Suprapubic skin (tissue), 4 donors: Measurements from ENCODE around the gene LIN52. TPM values are rescaled to one million over a fixed set of nuclear protein-coding genes. Genes with fewer than 3 reads are reported as not detected.

Experiments
- DNase-seq, 2 donors: peaks; one replicate each; pipeline ENCODE4 v3.0.0-alpha.2; 2019; ENCODE audit warnings: low spot score in 2 of 2
- H3K27ac ChIP-seq: fragments of 200-600 bp; sonication (generic); one replicate; pipeline ENCODE4 v1.5.1; 2019
- H3K27me3 ChIP-seq: fragments of 200-600 bp; sonication (generic); one replicate; pipeline ENCODE4 v1.5.1; 2019
- H3K36me3 ChIP-seq: fragments of 200-600 bp; sonication (generic); one replicate; pipeline ENCODE4 v1.5.1; 2019
- H3K4me1 ChIP-seq: fragments of 200-600 bp; sonication (generic); one replicate; pipeline ENCODE4 v1.5.1; 2019
- H3K4me3 ChIP-seq: fragments of 200-600 bp; sonication (generic); one replicate; pipeline ENCODE4 v1.5.1; 2019; ENCODE audit warnings: mild to moderate bottlenecking
- H3K9me3 ChIP-seq: fragments of 200-600 bp; sonication (generic); one replicate; pipeline ENCODE4 v1.5.1; 2019
- CTCF ChIP-seq, 2 donors: fragments of 200-600 bp in 1 of 2; fragments of 450-650 bp in 1 of 2; sonication (generic) in 1 of 2; IDR thresholded peaks; one replicate each; pipeline ENCODE4 v1.5.1; 2016 to 2019; ENCODE audit warnings: antibody characterized with exemption in 2 of 2, mild to moderate bottlenecking in 1 of 2, moderate library complexity in 1 of 2
- EP300 ChIP-seq: sonication (generic); formaldehyde crosslinking; IDR thresholded peaks from one replicate; pipeline ENCODE4 v1.6.1; 2017; ENCODE audit warnings: antibody characterized with exemption
- POLR2A ChIP-seq, 2 donors: fragments of 450-650 bp; IDR thresholded peaks; one replicate each; pipeline ENCODE4 v1.6.1; 2017; ENCODE audit warnings: antibody characterized with exemption in 2 of 2, mild to moderate bottlenecking in 2 of 2, moderate library complexity in 2 of 2
- POLR2AphosphoS5 ChIP-seq, 3 donors: sonication (generic); formaldehyde crosslinking; IDR thresholded peaks; one replicate each; pipeline ENCODE4 v1.6.1; 2017; ENCODE audit warnings: antibody characterized with exemption in 3 of 3
- WGBS: methylation state at CpG from one replicate; pipeline ENCODE4 v1.1.5; 2018; 5-methylcytosine and 5-hydroxymethylcytosine counted together
- total RNA-seq, 4 donors: library from RNA; depleted of rRNA; stranded (reverse); fragments of >200 nt; gene quantifications; one replicate each; pipeline ENCODE4 v1.1.0, GENCODE V29; 2016

The LIN52 gene
- total RNA-seq, 4 donors from 2014 or later: 3.9 to 7.4 (median 5.2) TPM

DNA sequence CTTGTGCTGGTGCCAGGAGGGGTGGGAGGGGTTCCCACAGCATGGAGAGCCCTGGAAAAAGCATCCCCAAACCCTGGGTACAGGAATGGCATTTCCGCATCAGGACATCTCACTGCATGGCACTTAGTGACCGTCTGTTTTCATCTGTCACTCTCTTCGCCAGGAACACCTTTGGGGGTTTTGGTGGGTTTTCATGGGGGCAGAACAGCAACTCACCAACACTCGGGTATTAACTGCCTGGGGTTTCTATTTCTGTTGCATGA is 158.0 kb downstream of the LIN52 start:
- WGBS: 29% methylated on average over 4 of the region's 4 CpGs
- no peak for DNase-seq
- Histone ChIP-seq H3K9me3 (no peaks in the 10 kb centered on the region), H3K4me3 (no peak overlapping the region), H3K27ac (no peak overlapping the region), H3K4me1 (peaks cover 26% of the 10 kb centered on the region), H3K36me3 (no peaks in the 10 kb centered on the region), H3K27me3 (peaks cover 100% of the 10 kb centered on the region)
- TF ChIP-seq EP300 (no peak), POLR2A (IDR thresholded peaks at IDR 0.05) (no peak), POLR2AphosphoS5 (IDR thresholded peaks at IDR 0.05) (no peak)

GRCh38 chr14:74243051-74243450 is 158.3 kb downstream of the LIN52 start:
- no peak for DNase-seq
- WGBS: 25% methylated on average over 5 of the region's 5 CpGs
- TF ChIP-seq EP300 (no peak), POLR2AphosphoS5 (IDR thresholded peaks at IDR 0.05) (no peak), POLR2A (IDR thresholded peaks at IDR 0.05) (no peak), CTCF (IDR thresholded peaks at IDR 0.05) (no peak)
- H3K27me3 ChIP-seq: peaks cover 97% of the 10 kb centered on the region
- no peaks in the 10 kb centered on the region for H3K36me3 ChIP-seq
- H3K4me3 ChIP-seq: no peak overlapping the region
- peaks cover 26% of the 10 kb centered on the region for H3K4me1 ChIP-seq
- no peak overlapping the region for H3K27ac ChIP-seq
- H3K9me3 ChIP-seq: no peaks in the 10 kb centered on the region

DNA sequence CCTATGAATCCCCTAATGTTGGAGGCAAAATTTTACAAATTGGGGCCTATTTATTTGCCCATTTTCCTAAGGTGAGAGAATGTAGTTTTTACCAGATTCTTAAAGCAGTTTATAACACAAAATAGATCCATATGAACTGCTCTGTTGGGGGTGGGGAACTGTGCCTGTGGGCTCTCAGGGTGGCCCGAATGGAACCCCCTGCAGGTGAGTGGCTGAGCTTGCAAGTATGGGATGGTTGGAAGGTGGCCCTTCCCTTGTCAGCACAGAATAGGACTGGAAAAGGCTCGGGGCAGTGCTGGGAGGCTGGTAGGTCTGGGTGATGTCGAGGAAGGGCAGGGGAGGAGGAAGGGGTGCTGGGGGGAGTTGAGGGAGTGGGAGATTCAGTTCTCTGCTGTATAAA is 159.4 kb downstream of the LIN52 start:
- Histone ChIP-seq H3K36me3 (no peaks in the 10 kb centered on the region), H3K27me3 (peaks cover 86% of the 10 kb centered on the region), H3K4me1 (peaks cover 26% of the 10 kb centered on the region), H3K9me3 (no peaks in the 10 kb centered on the region), H3K27ac (no peak overlapping the region), H3K4me3 (no peak overlapping the region)
- no peak for DNase-seq
- 29% methylated on average over 3 of the region's 3 CpGs for WGBS
- TF ChIP-seq POLR2AphosphoS5 (IDR thresholded peaks at IDR 0.05): no peak
- no peak for TF ChIP-seq CTCF (IDR thresholded peaks at IDR 0.05)
- TF ChIP-seq EP300: no peak
- no peak for TF ChIP-seq POLR2A (IDR thresholded peaks at IDR 0.05)

GRCh38 chr14:74245292-74245691 is 160.5 kb downstream of the LIN52 start:
- Histone ChIP-seq H3K36me3 (no peaks in the 10 kb centered on the region), H3K27ac (no peak overlapping the region), H3K9me3 (no peaks in the 10 kb centered on the region), H3K4me1 (peaks cover 19% of the 10 kb centered on the region), H3K4me3 (no peak overlapping the region), H3K27me3 (peaks cover 75% of the 10 kb centered on the region)
- TF ChIP-seq POLR2AphosphoS5 (IDR thresholded peaks at IDR 0.05): no peak
- no peak for TF ChIP-seq EP300
- no peak for TF ChIP-seq CTCF (IDR thresholded peaks at IDR 0.05)
- no peak for TF ChIP-seq POLR2A (IDR thresholded peaks at IDR 0.05)
- WGBS: 60% methylated on average over 2 of the region's 7 CpGs
- no peak for DNase-seq

- WGBS: 79% methylated on average over 8 of the region's 8 CpGs
- Histone ChIP-seq H3K27me3 (peaks cover 62% of the 10 kb centered on the region), H3K4me1 (peaks cover 12% of the 10 kb centered on the region), H3K4me3 (no peak overlapping the region), H3K9me3 (no peaks in the 10 kb centered on the region), H3K27ac (no peak overlapping the region), H3K36me3 (no peaks in the 10 kb centered on the region)
- TF ChIP-seq POLR2AphosphoS5 (IDR thresholded peaks at IDR 0.05): no peak
- TF ChIP-seq CTCF (IDR thresholded peaks at IDR 0.05): no peak
- TF ChIP-seq POLR2A (IDR thresholded peaks at IDR 0.05): no peak
- TF ChIP-seq EP300: no peak
- DNase-seq: no peak
Observed at GRCh38 chr14:74246542-74246941, 161.8 kb downstream of the LIN52 start.

DNA sequence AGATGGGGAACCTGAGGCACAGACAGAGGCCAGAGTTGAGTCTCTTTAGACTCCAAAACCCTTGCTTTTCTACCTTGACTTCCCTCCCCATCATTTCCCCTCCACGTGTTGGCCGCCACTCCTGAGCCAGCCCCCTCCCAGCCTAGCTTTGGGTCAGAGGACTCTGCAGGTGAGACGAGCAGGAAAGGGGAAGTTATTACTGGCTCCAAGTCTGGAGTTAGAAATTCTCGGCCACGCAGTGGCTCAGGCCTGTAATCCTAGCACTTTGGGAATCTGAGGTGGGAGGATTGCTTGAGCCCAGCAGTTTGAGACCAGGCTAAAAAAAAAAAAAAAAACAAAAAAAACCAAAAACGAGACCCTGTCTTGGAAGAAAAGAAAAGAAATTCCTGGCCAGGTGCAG is 163.3 kb downstream of the LIN52 start:
- 69% methylated on average over 6 of the region's 6 CpGs for WGBS
- H3K4me3 ChIP-seq: no peak overlapping the region
- no peak for DNase-seq
- H3K27ac ChIP-seq: no peak overlapping the region
- TF ChIP-seq EP300 (no peak), CTCF (IDR thresholded peaks at IDR 0.05) (no peak), POLR2A (IDR thresholded peaks at IDR 0.05) (no peak)
- peaks cover 47% of the 10 kb centered on the region for H3K27me3 ChIP-seq
- H3K36me3 ChIP-seq: no peaks in the 10 kb centered on the region
- no peaks in the 10 kb centered on the region for H3K9me3 ChIP-seq
- peaks cover 8% of the 10 kb centered on the region for H3K4me1 ChIP-seq
